AG09309 (cell line): ENCODE measurements around the gene DHRS7B.

Experiments
- DNase-seq: peaks from one replicate; pipeline ENCODE4 v3.0.0-alpha.2; 2010; ENCODE audit warnings: low read depth
- H3K4me3 ChIP-seq: 2 replicates; pipeline ENCODE4 v1.5.1; 2011; ENCODE audit warnings: mild to moderate bottlenecking, low read depth, low read length, moderate library complexity; ENCODE audit not compliant: control insufficient read depth
- TF ChIP-seq, protein P1 (sequence below): IDR thresholded peaks from 2 replicates; pipeline ENCODE4 v1.5.1; 2011; ENCODE audit warnings: mild to moderate bottlenecking, low read depth, low read length, inconsistent platforms; ENCODE audit not compliant: insufficient read depth, control insufficient read depth; ENCODE audit errors: missing control alignments

DHRS7B gene

GRCh38 chr17:21211825-21212479 is 85.2 kb downstream of the DHRS7B start:
- TF ChIP-seq, protein P1, sequence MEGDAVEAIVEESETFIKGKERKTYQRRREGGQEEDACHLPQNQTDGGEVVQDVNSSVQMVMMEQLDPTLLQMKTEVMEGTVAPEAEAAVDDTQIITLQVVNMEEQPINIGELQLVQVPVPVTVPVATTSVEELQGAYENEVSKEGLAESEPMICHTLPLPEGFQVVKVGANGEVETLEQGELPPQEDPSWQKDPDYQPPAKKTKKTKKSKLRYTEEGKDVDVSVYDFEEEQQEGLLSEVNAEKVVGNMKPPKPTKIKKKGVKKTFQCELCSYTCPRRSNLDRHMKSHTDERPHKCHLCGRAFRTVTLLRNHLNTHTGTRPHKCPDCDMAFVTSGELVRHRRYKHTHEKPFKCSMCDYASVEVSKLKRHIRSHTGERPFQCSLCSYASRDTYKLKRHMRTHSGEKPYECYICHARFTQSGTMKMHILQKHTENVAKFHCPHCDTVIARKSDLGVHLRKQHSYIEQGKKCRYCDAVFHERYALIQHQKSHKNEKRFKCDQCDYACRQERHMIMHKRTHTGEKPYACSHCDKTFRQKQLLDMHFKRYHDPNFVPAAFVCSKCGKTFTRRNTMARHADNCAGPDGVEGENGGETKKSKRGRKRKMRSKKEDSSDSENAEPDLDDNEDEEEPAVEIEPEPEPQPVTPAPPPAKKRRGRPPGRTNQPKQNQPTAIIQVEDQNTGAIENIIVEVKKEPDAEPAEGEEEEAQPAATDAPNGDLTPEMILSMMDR, result no peak
- no peak overlapping the region for H3K4me3 ChIP-seq
- DNase-seq, result no peak

DNA sequence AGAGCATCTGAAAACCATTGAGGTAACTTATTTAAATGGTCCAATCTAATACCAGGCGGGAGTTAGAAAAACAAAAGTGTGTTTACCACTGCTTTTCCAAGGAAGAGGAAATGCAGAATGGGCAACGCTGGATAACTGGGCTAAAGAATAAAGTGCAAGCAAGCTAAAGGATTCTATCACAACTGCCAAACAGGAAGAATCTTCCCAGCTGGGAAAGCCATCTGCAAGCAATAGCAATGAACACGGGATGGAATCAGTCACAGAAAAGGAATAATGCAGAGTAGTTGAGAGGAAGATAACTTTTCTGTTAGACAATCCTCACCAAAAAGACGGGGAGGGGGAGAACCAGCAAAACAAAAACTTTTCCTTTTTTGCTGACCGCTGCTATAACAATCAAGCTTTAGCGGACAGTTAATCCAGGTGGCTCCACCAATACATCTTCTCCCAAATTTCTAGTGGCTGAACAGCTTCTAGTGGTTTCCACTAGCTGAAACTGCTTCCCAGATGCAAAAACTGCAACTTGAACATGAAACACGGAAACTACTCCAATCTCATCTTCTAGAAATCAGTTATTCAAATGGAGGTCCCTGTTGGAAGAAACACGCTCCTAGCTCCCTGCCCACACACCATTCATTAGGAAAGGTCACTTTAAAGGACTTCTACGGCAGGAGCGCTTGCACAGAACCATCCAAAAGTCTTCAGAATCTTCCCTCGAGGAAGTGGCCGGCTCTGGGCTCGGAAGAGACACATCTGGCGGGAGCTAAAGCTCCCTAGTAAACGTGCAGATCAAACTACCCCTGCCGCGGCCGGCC is 86.3 kb downstream of the DHRS7B start:
- peak overlapping the region; percentile 98 for H3K4me3 ChIP-seq
- no peak for DNase-seq
- TF ChIP-seq, protein P1, result no peak

GRCh38 chr17:21213638-21214014 is 86.9 kb downstream of the DHRS7B start:
- DNase-seq, result no peak
- TF ChIP-seq, protein P1, result no peak
- H3K4me3 ChIP-seq, result peak overlapping the region; percentile 98

- peak within 1 kb of the TSS; percentile 98 for H3K4me3 ChIP-seq
- DNase-seq, result peak; percentile 79
- TF ChIP-seq, protein P1, result no peak
Observed at GRCh38 chr17:21214015-21214776, 87.4 kb downstream of the DHRS7B start, which contains the start of gene TMEM11. Gene TMEM11, minus strand, starts transcription at chr17:21214161. Its CDS starts 9 bp downstream, at chr17:21214152.

GRCh38 chr17:21214777-21215541 is 88.2 kb downstream of the DHRS7B start:
- no peak for DNase-seq
- H3K4me3 ChIP-seq, result peak overlapping the region; percentile 98
- TF ChIP-seq, protein P1, result no peak

- TF ChIP-seq, protein P1, result no peak
- H3K4me3 ChIP-seq, result no peak overlapping the region
- no peak for DNase-seq
Observed at GRCh38 chr17:21215935-21216334, 89.2 kb downstream of the DHRS7B start.
